Urinary bladder (tissue), 4 donors: ENCODE results near the gene TFCP2L1. TPM values are rescaled to one million over a fixed set of nuclear protein-coding genes. Genes with fewer than 3 reads are reported as not detected.
A peak's percentile ranks its signal among the peaks of the same experiment; 100 is the strongest.
"Not testable (repeated sequence)": the region's sequence is repeated elsewhere in the genome, so short reads cannot be mapped to it uniquely, and the experiment has no call there.

Experiments
- DNase-seq: peaks from one replicate; pipeline ENCODE4 v3.0.0-alpha.2; 2015; ENCODE audit errors: extremely low spot score
- H3K27ac ChIP-seq: one replicate; pipeline ENCODE4 v1.5.1; 2013; ENCODE audit warnings: low read depth, mild to moderate bottlenecking, moderate library complexity
- H3K36me3 ChIP-seq: one replicate; pipeline ENCODE4 v1.6.1; 2013; ENCODE audit warnings: mild to moderate bottlenecking, moderate library complexity; ENCODE audit not compliant: insufficient read depth
- H3K4me1 ChIP-seq: one replicate; pipeline ENCODE4 v1.6.1; 2013; ENCODE audit warnings: mild to moderate bottlenecking, moderate library complexity; ENCODE audit not compliant: insufficient read depth
- H3K4me3 ChIP-seq: one replicate; pipeline ENCODE4 v1.5.1; 2013; ENCODE audit warnings: low read depth, low read length
- WGBS: extraction: QIAGEN DNeasy Blood & Tissue Kit; methylation state at CpG from one replicate; pipeline ENCODE4 v1.1.7; 2013; 5-methylcytosine and 5-hydroxymethylcytosine counted together
- polyA plus RNA-seq: library from polyadenylated mRNA; stranded (reverse); fragments of 200-250 nt; gene quantifications from one replicate; pipeline ENCODE4 v1.2.3, GENCODE V29; 2013
- total RNA-seq: library from RNA; depleted of rRNA; stranded (reverse); fragments of >200 nt; gene quantifications from one replicate; pipeline ENCODE4 v1.2.3, GENCODE V29; 2014
- donor health status: healthy with polysubstance abuse.
- donor health status: healthy.

TFCP2L1 gene
- 1.2 TPM for total RNA-seq
- polyA plus RNA-seq: 0.41 TPM

- Histone ChIP-seq H3K4me3 (peak within 1 kb of the TSS; percentile 45), H3K27ac (no peak within 1 kb of the TSS), H3K36me3 (no peaks in the 10 kb centered on the region), H3K4me1 (peaks cover 4% of the 10 kb centered on the region)
- no peak for DNase-seq
- 1% methylated on average over 119 of the region's 119 CpGs for WGBS
Measured at GRCh38 chr2:121284463-121285449, at the start of gene TFCP2L1. Gene TFCP2L1, minus strand, starts transcription at chr2:121285202. Its CDS starts 93 bp downstream, at chr2:121285109.

GRCh38 chr2:121333834-121334558 lies 49.0 kb upstream of the TFCP2L1 start:
- no peak for DNase-seq
- Histone ChIP-seq H3K36me3 (no peaks in the 10 kb centered on the region), H3K4me3 (no peak overlapping the region), H3K27ac (no peak overlapping the region), H3K4me1 (no peaks in the 10 kb centered on the region)
- WGBS: 46% methylated on average over 12 of the region's 12 CpGs

GRCh38 chr2:121333231-121333630 lies 48.2 kb upstream of the TFCP2L1 start:
- Histone ChIP-seq H3K4me3 (no peak overlapping the region), H3K36me3 (no peaks in the 10 kb centered on the region), H3K4me1 (no peaks in the 10 kb centered on the region), H3K27ac (no peak overlapping the region)
- DNase-seq: no peak
- 72% methylated on average over 17 of the region's 17 CpGs for WGBS

GRCh38 chr2:121331324-121331723 lies 46.3 kb upstream of the TFCP2L1 start:
- not testable (repeated sequence) for DNase-seq
- WGBS: 80% methylated on average over 8 of the region's 8 CpGs

GRCh38 chr2:121330921-121331320 lies 45.9 kb upstream of the TFCP2L1 start:
- H3K4me3 ChIP-seq: no peak overlapping the region
- H3K36me3 ChIP-seq: no peaks in the 10 kb centered on the region
- no peak for DNase-seq
- no peaks in the 10 kb centered on the region for H3K4me1 ChIP-seq
- 90% methylated on average over 15 of the region's 15 CpGs for WGBS
- H3K27ac ChIP-seq: no peak overlapping the region

More at GRCh38 chr2:121331324-121331723, 46.3 kb upstream of the TFCP2L1 start:
- H3K4me1 ChIP-seq, H3K4me3 ChIP-seq, H3K27ac ChIP-seq, H3K36me3 ChIP-seq: not testable (repeated sequence)

GRCh38 chr2:121329786-121330185 lies 44.8 kb upstream of the TFCP2L1 start:
- Histone ChIP-seq H3K36me3 (no peaks in the 10 kb centered on the region), H3K4me1 (no peaks in the 10 kb centered on the region), H3K4me3 (no peak overlapping the region), H3K27ac (no peak overlapping the region)
- no peak for DNase-seq
- 81% methylated on average over 6 of the region's 6 CpGs for WGBS

- Histone ChIP-seq H3K4me1 (no peaks in the 10 kb centered on the region), H3K27ac (no peak overlapping the region), H3K36me3 (no peaks in the 10 kb centered on the region), H3K4me3 (no peak overlapping the region)
- WGBS: 84% methylated on average over 8 of the region's 8 CpGs
- no peak for DNase-seq
Measured at GRCh38 chr2:121326628-121327027, 41.6 kb upstream of the TFCP2L1 start.

GRCh38 chr2:121324601-121325000 lies 39.6 kb upstream of the TFCP2L1 start:
- H3K4me3 ChIP-seq: no peak overlapping the region
- no peaks in the 10 kb centered on the region for H3K36me3 ChIP-seq
- DNase-seq: no peak
- no peaks in the 10 kb centered on the region for H3K4me1 ChIP-seq
- 87% methylated on average over 7 of the region's 7 CpGs for WGBS
- no peak overlapping the region for H3K27ac ChIP-seq

GRCh38 chr2:121321476-121321875 lies 36.5 kb upstream of the TFCP2L1 start:
- no peaks in the 10 kb centered on the region for H3K4me1 ChIP-seq
- H3K36me3 ChIP-seq: no peaks in the 10 kb centered on the region
- no peak overlapping the region for H3K4me3 ChIP-seq
- WGBS: 76% methylated on average over 8 of the region's 8 CpGs
- DNase-seq: no peak
- H3K27ac ChIP-seq: no peak overlapping the region

GRCh38 chr2:121319941-121320340 lies 34.9 kb upstream of the TFCP2L1 start:
- H3K4me3 ChIP-seq: no peak overlapping the region
- DNase-seq: no peak
- no peaks in the 10 kb centered on the region for H3K36me3 ChIP-seq
- H3K4me1 ChIP-seq: no peaks in the 10 kb centered on the region
- H3K27ac ChIP-seq: no peak overlapping the region
- 76% methylated on average over 3 of the region's 3 CpGs for WGBS

GRCh38 chr2:121316986-121317385 lies 32.0 kb upstream of the TFCP2L1 start:
- Histone ChIP-seq H3K27ac (no peak overlapping the region), H3K4me3 (no peak overlapping the region), H3K4me1 (no peaks in the 10 kb centered on the region), H3K36me3 (no peaks in the 10 kb centered on the region)
- WGBS: 76% methylated on average over 7 of the region's 7 CpGs
- DNase-seq: no peak

GRCh38 chr2:121313701-121314100 lies 28.7 kb upstream of the TFCP2L1 start:
- H3K4me1 ChIP-seq, H3K36me3 ChIP-seq, DNase-seq, H3K27ac ChIP-seq, H3K4me3 ChIP-seq: not testable (repeated sequence)
- 89% methylated on average over 15 of the region's 15 CpGs for WGBS

- no peak overlapping the region for H3K27ac ChIP-seq
- no peak for DNase-seq
- 19% methylated on average over 3 of the region's 3 CpGs for WGBS
- no peaks in the 10 kb centered on the region for H3K36me3 ChIP-seq
- H3K4me3 ChIP-seq: no peak overlapping the region
- no peaks in the 10 kb centered on the region for H3K4me1 ChIP-seq
Measured at GRCh38 chr2:121309801-121310200, 24.8 kb upstream of the TFCP2L1 start.

GRCh38 chr2:121309323-121309722 lies 24.3 kb upstream of the TFCP2L1 start:
- Histone ChIP-seq H3K27ac (no peak overlapping the region), H3K4me3 (no peak overlapping the region), H3K4me1 (no peaks in the 10 kb centered on the region), H3K36me3 (no peaks in the 10 kb centered on the region)
- no peak for DNase-seq
